Loucy (cell line): ENCODE data around the gene LTBP1.
A peak's percentile ranks its signal among the peaks of the same experiment; 100 is the strongest.

Source experiments
- H2AFZ ChIP-seq: fragments of 200-600 bp; sonication (generic); 2 replicates; pipeline ENCODE4 v1.6.0; 2016; ENCODE audit warnings: antibody characterized with exemption, mild to moderate bottlenecking, low read length, moderate library complexity
- H3F3A ChIP-seq: fragments of 200-600 bp; 2 replicates; pipeline ENCODE4 v1.6.0; 2016; ENCODE audit warnings: antibody characterized with exemption, low read depth, mild to moderate bottlenecking
- H3K27me3 ChIP-seq: fragments of 200-600 bp; sonication (generic); 2 replicates; pipeline ENCODE4 v1.6.1; 2014; ENCODE audit warnings: low read length, mild to moderate bottlenecking; ENCODE audit not compliant: insufficient read depth, poor library complexity, severe bottlenecking
- H3K36me3 ChIP-seq: fragments of 200-600 bp; sonication (generic); 2 replicates; pipeline ENCODE4 v1.6.1; 2016; ENCODE audit warnings: low read length; ENCODE audit not compliant: insufficient read depth
- H3K4me1 ChIP-seq: fragments of 200-600 bp; sonication (generic); 2 replicates; pipeline ENCODE4 v1.5.1; 2014; ENCODE audit warnings: low read length, mild to moderate bottlenecking; ENCODE audit not compliant: insufficient read depth, poor library complexity, severe bottlenecking
- H3K4me2 ChIP-seq: fragments of 200-600 bp; sonication (generic); 2 replicates; pipeline ENCODE4 v1.6.0; 2014; ENCODE audit warnings: antibody characterized with exemption, low read length, low read depth, mild to moderate bottlenecking; ENCODE audit not compliant: poor library complexity, severe bottlenecking
- H3K4me3 ChIP-seq: fragments of 200-600 bp; sonication (generic); 2 replicates; pipeline ENCODE4 v1.5.1; 2014; ENCODE audit warnings: low read length, mild to moderate bottlenecking, mixed read lengths; ENCODE audit not compliant: poor library complexity, severe bottlenecking
- H3K79me2 ChIP-seq: fragments of 200-600 bp; sonication (generic); 2 replicates; pipeline ENCODE4 v1.6.1; 2014; ENCODE audit warnings: low read length; ENCODE audit not compliant: insufficient read depth
- H3K9ac ChIP-seq: fragments of 200-600 bp; sonication (generic); 2 replicates; pipeline ENCODE4 v1.6.0; 2014; ENCODE audit warnings: mild to moderate bottlenecking, low read depth, low read length, moderate library complexity; ENCODE audit not compliant: poor library complexity, severe bottlenecking
- H3K9me2 ChIP-seq: fragments of 200-600 bp; sonication (generic); replicated peaks from 2 replicates; pipeline ENCODE4 v1.6.1; 2016; ENCODE audit warnings: low read depth, low read length, mixed read lengths
- H3K9me3 ChIP-seq: fragments of 200-600 bp; sonication (generic); 2 replicates; pipeline ENCODE4 v1.6.1; 2014; ENCODE audit warnings: mild to moderate bottlenecking, antibody characterized with exemption, low read length, low read depth; ENCODE audit not compliant: insufficient read depth
- H4K20me1 ChIP-seq: fragments of 200-600 bp; sonication (generic); 2 replicates; pipeline ENCODE4 v1.6.0; 2014; ENCODE audit warnings: antibody characterized with exemption, low read length, mild to moderate bottlenecking; ENCODE audit not compliant: insufficient read depth, poor library complexity, severe bottlenecking
- CTCF ChIP-seq: fragments of 200-600 bp; sonication (generic); conservative IDR thresholded peaks from 2 replicates; pipeline ENCODE4 v1.5.1; 2014; ENCODE audit warnings: mild to moderate bottlenecking, antibody characterized with exemption, low read length
- EZH2phosphoT487 ChIP-seq: fragments of 200-600 bp; IDR thresholded peaks from 2 replicates; pipeline ENCODE4 v1.6.1; 2018; ENCODE audit warnings: antibody characterized with exemption, mild to moderate bottlenecking, moderate library complexity, borderline replicate concordance

LTBP1 gene

DNA sequence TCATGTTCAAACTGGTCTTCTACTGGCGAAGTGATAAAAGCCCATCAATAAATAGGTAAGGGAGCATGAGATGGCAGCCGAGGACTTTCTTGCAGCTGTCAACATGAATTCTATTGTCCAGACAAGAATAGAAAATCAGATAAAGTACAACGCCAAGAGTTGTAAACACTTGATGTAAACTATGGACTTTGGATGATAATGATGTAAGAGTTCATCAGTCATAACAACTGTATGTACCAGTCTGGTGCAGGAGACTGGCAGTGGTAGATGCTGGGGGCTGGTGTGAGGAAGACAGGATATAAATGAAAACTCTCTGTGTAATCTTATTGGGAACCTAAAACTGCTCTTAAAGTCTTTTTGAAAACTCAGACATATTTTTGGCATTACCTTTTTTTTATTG is 373.8 kb downstream of the LTBP1 start:
- Histone ChIP-seq H3F3A (no peaks in the 10 kb centered on the region), H3K4me3 (no peak overlapping the region), H3K36me3 (no peaks in the 10 kb centered on the region)

GRCh38 chr2:33321236-33321771 is 374.6 kb downstream of the LTBP1 start:
- no peaks in the 10 kb centered on the region for H3K9me3 ChIP-seq
- H3K36me3 ChIP-seq = no peaks in the 10 kb centered on the region
- peak overlapping the region; percentile 48 for H3K9ac ChIP-seq
- no peaks in the 10 kb centered on the region for H3K79me2 ChIP-seq
- peak overlapping the region; percentile 28; the same call in 1 of the 2 replicates for H2AFZ ChIP-seq
- H3K9me2 ChIP-seq = no peaks in the 10 kb centered on the region
- peak overlapping the region; percentile 26 for H3K4me3 ChIP-seq
- TF ChIP-seq CTCF = no peak
- no peak for TF ChIP-seq EZH2phosphoT487
- no peaks in the 10 kb centered on the region for H4K20me1 ChIP-seq
- peaks cover 42% of the 10 kb centered on the region for H3K4me1 ChIP-seq
- H3F3A ChIP-seq = no peaks in the 10 kb centered on the region
- peak overlapping the region; percentile 60 for H3K4me2 ChIP-seq
- H3K27me3 ChIP-seq = no peaks in the 10 kb centered on the region

More for the DNA sequence above, 373.8 kb downstream of the LTBP1 start:
- H3K79me2 ChIP-seq = no peaks in the 10 kb centered on the region
- H3K4me2 ChIP-seq = no peak overlapping the region
- TF ChIP-seq EZH2phosphoT487 (no peak), CTCF (no peak)
- H4K20me1 ChIP-seq = no peaks in the 10 kb centered on the region
- H3K27me3 ChIP-seq = no peaks in the 10 kb centered on the region
- no peaks in the 10 kb centered on the region for H3K9me3 ChIP-seq
- H3K4me1 ChIP-seq = peaks cover 42% of the 10 kb centered on the region
- no peaks in the 10 kb centered on the region for H3K9me2 ChIP-seq
- no peak overlapping the region for H3K9ac ChIP-seq
- H2AFZ ChIP-seq = no peak overlapping the region

GRCh38 chr2:33321876-33322483 is 375.2 kb downstream of the LTBP1 start:
- Histone ChIP-seq H4K20me1 (no peaks in the 10 kb centered on the region), H3F3A (no peaks in the 10 kb centered on the region), H3K36me3 (no peaks in the 10 kb centered on the region), H3K4me3 (peak overlapping the region; percentile 26), H3K9me2 (no peaks in the 10 kb centered on the region), H3K4me1 (peaks cover 42% of the 10 kb centered on the region), H3K9ac (peak overlapping the region; percentile 48), H2AFZ (peak overlapping the region; percentile 28; the same call in 1 of the 2 replicates), H3K27me3 (no peaks in the 10 kb centered on the region), H3K9me3 (no peaks in the 10 kb centered on the region), H3K79me2 (no peaks in the 10 kb centered on the region), H3K4me2 (peak overlapping the region; percentile 60)
- TF ChIP-seq CTCF (no peak), EZH2phosphoT487 (no peak)
